ENCODE measurements around the gene TGM1.

Gene TGM1

GRCh38 chr14:24241829-24242443 is 21.0 kb downstream of the TGM1 start:
- no peak overlapping the region for H2BK12ac ChIP-seq (ENCODE audit: low read length)
- peak overlapping the region; percentile 28 for H2BK120ac ChIP-seq (ENCODE audit: insufficient read depth, low read length, poor library complexity)
- no peaks in the 10 kb centered on the region for H3K27me3 ChIP-seq (ENCODE audit: insufficient read depth, low read length)
- H3K23ac ChIP-seq (ENCODE audit: low read length), result no peak overlapping the region
- peaks cover 23 to 37% of the 10 kb centered on the region in 2 experiments for H3K36me3 ChIP-seq (ENCODE audit: control insufficient read depth in 1 of 2, insufficient read depth in 2 of 2, low read length in 2 of 2)
- peak overlapping the region; percentile 78 for H4K12ac ChIP-seq (ENCODE audit: low read depth, low read length)
- H3K4ac ChIP-seq (ENCODE audit: low read depth, low read length), result peak overlapping the region; percentile 54
- peaks cover 4% of the 10 kb centered on the region for H3K79me2 ChIP-seq (ENCODE audit: control insufficient read depth, insufficient read depth, low read length, poor library complexity)
- H4K91ac ChIP-seq (ENCODE audit: low read depth, low read length), result peak overlapping the region; percentile 78
- peak overlapping the region; percentile 74 for H3K9ac ChIP-seq (ENCODE audit: low read length)
- WGBS (ENCODE audit: extremely low coverage, insufficient coverage, insufficient read length), result no CpG with 5 or more reads among the region's 39 CpGs
- peak overlapping the region; percentile 77 for H4K8ac ChIP-seq (ENCODE audit: low read depth, low read length)
- H3K4me1 ChIP-seq (ENCODE audit: control insufficient read depth in 1 of 2, insufficient read depth in 2 of 2, low read length in 2 of 2), result peaks cover 6 to 16% of the 10 kb centered on the region in 2 experiments
- H3K4me2 ChIP-seq (ENCODE audit: low read length), result peak overlapping the region; percentile 75
- peak overlapping the region; percentile 82 for H3K4me3 ChIP-seq (ENCODE audit: low read depth, low read length)
- H2AFZ ChIP-seq (ENCODE audit: insufficient read depth, low read length, poor library complexity), result peak overlapping the region; percentile 38
- H3K79me1 ChIP-seq (ENCODE audit: low read length), result peaks cover 10% of the 10 kb centered on the region
- H3K27ac ChIP-seq (ENCODE audit: low read depth, low read length), result peak overlapping the region; percentile 98
- DNase-seq, result peak; percentile 94 to 97
- H2BK5ac ChIP-seq (ENCODE audit: low read depth, low read length, poor library complexity), result peak overlapping the region; percentile 74
- peak overlapping the region; percentile 45 for H3K18ac ChIP-seq (ENCODE audit: low read length)
- peaks cover 4% of the 10 kb centered on the region for H3K9me3 ChIP-seq (ENCODE audit: insufficient read depth, low read depth, low read length)
- peak overlapping the region; percentile 75 for H3K14ac ChIP-seq (ENCODE audit: low read length)
- peak overlapping the region; percentile 42 for H2AK5ac ChIP-seq (ENCODE audit: low read length)

- no peak overlapping the region for H2AK5ac ChIP-seq (ENCODE audit: low read length)
- H4K12ac ChIP-seq (ENCODE audit: low read depth, low read length), result peak overlapping the region; percentile 26
- no peak for DNase-seq
Observed at GRCh38 chr14:24240110-24240918, 22.7 kb downstream of the TGM1 start.

GRCh38 chr14:24238527-24239037 is 24.4 kb downstream of the TGM1 start:
- H3K4me3 ChIP-seq (ENCODE audit: low read depth, low read length), result no peak overlapping the region
- DNase-seq, result no peak
- H2AK5ac ChIP-seq (ENCODE audit: low read length), result no peak overlapping the region
- no peak overlapping the region for H3K4ac ChIP-seq (ENCODE audit: low read depth, low read length)
- H3K79me2 ChIP-seq (ENCODE audit: control insufficient read depth, insufficient read depth, low read length, poor library complexity), result peaks cover 4% of the 10 kb centered on the region
- H2BK5ac ChIP-seq (ENCODE audit: low read depth, low read length, poor library complexity), result no peak overlapping the region
- H3K23ac ChIP-seq (ENCODE audit: low read length), result no peak overlapping the region
- peaks cover 4 to 14% of the 10 kb centered on the region in 2 experiments for H3K4me1 ChIP-seq (ENCODE audit: control insufficient read depth in 1 of 2, insufficient read depth in 2 of 2, low read length in 2 of 2)
- no peaks in the 10 kb centered on the region for H3K27me3 ChIP-seq (ENCODE audit: insufficient read depth, low read length)
- no peak overlapping the region for H3K9ac ChIP-seq (ENCODE audit: low read length)
- H4K8ac ChIP-seq (ENCODE audit: low read depth, low read length), result no peak overlapping the region
- peaks cover 4% of the 10 kb centered on the region for H3K9me3 ChIP-seq (ENCODE audit: insufficient read depth, low read depth, low read length)
- no peak overlapping the region for H3K27ac ChIP-seq (ENCODE audit: low read depth, low read length)
- H3K79me1 ChIP-seq (ENCODE audit: low read length), result peaks cover 10% of the 10 kb centered on the region
- H3K36me3 ChIP-seq (ENCODE audit: control insufficient read depth in 1 of 2, insufficient read depth in 2 of 2, low read length in 2 of 2), result peaks cover 26 to 47% of the 10 kb centered on the region in 2 experiments
- no peak overlapping the region for H4K12ac ChIP-seq (ENCODE audit: low read depth, low read length)
- no peak overlapping the region for H3K14ac ChIP-seq (ENCODE audit: low read length)
- H4K91ac ChIP-seq (ENCODE audit: low read depth, low read length), result no peak overlapping the region
- H2BK12ac ChIP-seq (ENCODE audit: low read length), result no peak overlapping the region
- WGBS (ENCODE audit: extremely low coverage, insufficient coverage, insufficient read length), result no CpG with 5 or more reads among the region's 5 CpGs
- no peak overlapping the region for H2BK120ac ChIP-seq (ENCODE audit: insufficient read depth, low read length, poor library complexity)
- H3K18ac ChIP-seq (ENCODE audit: low read length), result no peak overlapping the region
- H3K4me2 ChIP-seq (ENCODE audit: low read length), result no peak overlapping the region
- no peak overlapping the region for H2AFZ ChIP-seq (ENCODE audit: insufficient read depth, low read length, poor library complexity)

More at GRCh38 chr14:24240110-24240918, 22.7 kb downstream of the TGM1 start:
- peaks cover 6 to 16% of the 10 kb centered on the region in 2 experiments for H3K4me1 ChIP-seq (ENCODE audit: control insufficient read depth in 1 of 2, insufficient read depth in 2 of 2, low read length in 2 of 2)
- H3K4me2 ChIP-seq (ENCODE audit: low read length), result no peak overlapping the region
- H3K18ac ChIP-seq (ENCODE audit: low read length), result peak overlapping the region; percentile 53
- no peak overlapping the region for H3K23ac ChIP-seq (ENCODE audit: low read length)
- no CpG with 5 or more reads among the region's 9 CpGs for WGBS (ENCODE audit: extremely low coverage, insufficient coverage, insufficient read length)
- no peak overlapping the region for H2BK5ac ChIP-seq (ENCODE audit: low read depth, low read length, poor library complexity)
- H3K79me2 ChIP-seq (ENCODE audit: control insufficient read depth, insufficient read depth, low read length, poor library complexity), result peaks cover 4% of the 10 kb centered on the region
- peaks cover 26 to 47% of the 10 kb centered on the region in 2 experiments for H3K36me3 ChIP-seq (ENCODE audit: control insufficient read depth in 1 of 2, insufficient read depth in 2 of 2, low read length in 2 of 2)
- peak overlapping the region; percentile 44 for H3K4ac ChIP-seq (ENCODE audit: low read depth, low read length)
- no peak overlapping the region for H2AFZ ChIP-seq (ENCODE audit: insufficient read depth, low read length, poor library complexity)
- H2BK120ac ChIP-seq (ENCODE audit: insufficient read depth, low read length, poor library complexity), result no peak overlapping the region
- H3K9me3 ChIP-seq (ENCODE audit: insufficient read depth, low read depth, low read length), result peaks cover 4% of the 10 kb centered on the region
- H2BK12ac ChIP-seq (ENCODE audit: low read length), result no peak overlapping the region
- H4K91ac ChIP-seq (ENCODE audit: low read depth, low read length), result no peak overlapping the region
- no peak overlapping the region for H3K27ac ChIP-seq (ENCODE audit: low read depth, low read length)
- H3K14ac ChIP-seq (ENCODE audit: low read length), result no peak overlapping the region
- H3K27me3 ChIP-seq (ENCODE audit: insufficient read depth, low read length), result no peaks in the 10 kb centered on the region
- no peak overlapping the region for H3K4me3 ChIP-seq (ENCODE audit: low read depth, low read length)
- H3K9ac ChIP-seq (ENCODE audit: low read length), result no peak overlapping the region
- H4K8ac ChIP-seq (ENCODE audit: low read depth, low read length), result no peak overlapping the region
- peaks cover 10% of the 10 kb centered on the region for H3K79me1 ChIP-seq (ENCODE audit: low read length)

- H3K27ac ChIP-seq (ENCODE audit: low read depth, low read length), result no peak overlapping the region
- DNase-seq, result peak; percentile 86 to 90
- no peak overlapping the region for H3K9ac ChIP-seq (ENCODE audit: low read length)
- H3K18ac ChIP-seq (ENCODE audit: low read length), result no peak overlapping the region
- H3K4me1 ChIP-seq (ENCODE audit: control insufficient read depth in 1 of 2, insufficient read depth in 2 of 2, low read length in 2 of 2), result peaks cover 6 to 14% of the 10 kb centered on the region in 2 experiments
- H3K4me3 ChIP-seq (ENCODE audit: low read depth, low read length), result no peak overlapping the region
- H2BK5ac ChIP-seq (ENCODE audit: low read depth, low read length, poor library complexity), result no peak overlapping the region
- no peak overlapping the region for H3K4me2 ChIP-seq (ENCODE audit: low read length)
- peaks cover 11% of the 10 kb centered on the region for H3K79me1 ChIP-seq (ENCODE audit: low read length)
- H3K23ac ChIP-seq (ENCODE audit: low read length), result no peak overlapping the region
- no peak overlapping the region for H4K91ac ChIP-seq (ENCODE audit: low read depth, low read length)
- no peaks in the 10 kb centered on the region for H3K27me3 ChIP-seq (ENCODE audit: insufficient read depth, low read length)
- no peak overlapping the region for H4K12ac ChIP-seq (ENCODE audit: low read depth, low read length)
- no peak overlapping the region for H2BK12ac ChIP-seq (ENCODE audit: low read length)
- WGBS (ENCODE audit: extremely low coverage, insufficient coverage, insufficient read length), result no CpG with 5 or more reads among the region's 5 CpGs
- H2AK5ac ChIP-seq (ENCODE audit: low read length), result no peak overlapping the region
- no peak overlapping the region for H4K8ac ChIP-seq (ENCODE audit: low read depth, low read length)
- no peak overlapping the region for H3K4ac ChIP-seq (ENCODE audit: low read depth, low read length)
- H3K14ac ChIP-seq (ENCODE audit: low read length), result no peak overlapping the region
- no peak overlapping the region for H2BK120ac ChIP-seq (ENCODE audit: insufficient read depth, low read length, poor library complexity)
- peaks cover 4% of the 10 kb centered on the region for H3K9me3 ChIP-seq (ENCODE audit: insufficient read depth, low read depth, low read length)
- peaks cover 5% of the 10 kb centered on the region for H3K79me2 ChIP-seq (ENCODE audit: control insufficient read depth, insufficient read depth, low read length, poor library complexity)
- H2AFZ ChIP-seq (ENCODE audit: insufficient read depth, low read length, poor library complexity), result no peak overlapping the region
- peaks cover 26 to 47% of the 10 kb centered on the region in 2 experiments for H3K36me3 ChIP-seq (ENCODE audit: control insufficient read depth in 1 of 2, insufficient read depth in 2 of 2, low read length in 2 of 2)
Observed at GRCh38 chr14:24238123-24238522, 24.9 kb downstream of the TGM1 start.

All from trophoblast cell (in vitro differentiated cells and primary cell).